Keratinocyte (primary cell): ENCODE measurements around the gene PLSCR4.

Source experiments
- CTCF ChIP-seq, 3 experiments: IDR thresholded peaks in 1 of 3; conservative IDR thresholded peaks in 1 of 3; optimal IDR thresholded peaks in 1 of 3; 2 replicates in 2 of 3; 3 replicates in 1 of 3; pipeline versions ENCODE3 to v1.5.1; 2011; ENCODE audit warnings: low read length in 3 of 3, mild to moderate bottlenecking in 3 of 3, moderate library complexity in 2 of 3, control low read depth in 1 of 3, inconsistent platforms in 1 of 3; ENCODE audit not compliant: insufficient read depth in 2 of 3; ENCODE audit errors: extremely low read depth in 1 of 3
- EZH2 ChIP-seq: IDR thresholded peaks from one replicate; pipeline ENCODE4 v1.6.1; 2012; ENCODE audit warnings: inconsistent platforms, mild to moderate bottlenecking, low read length, moderate library complexity

- no peak for TF ChIP-seq CTCF (optimal IDR thresholded peaks at IDR 0.05 in 1 of 3, IDR thresholded peaks at IDR 0.05 in 1 of 3, conservative IDR thresholded peaks at IDR 0.05 in 1 of 3; ENCODE audit: extremely low read depth in 1 of 3, insufficient read depth in 2 of 3, low read length in 3 of 3)
- no peak for TF ChIP-seq EZH2
These were observed 29.0 kb upstream of the PLSCR4 start for GRCh38 chr3:146279951-146280350.
